GM10847 (cell line): ENCODE results near the gene KRTAP16-1.

Experiments used
- POLR2A ChIP-seq: IDR thresholded peaks from 2 replicates; pipeline ENCODE4 v1.6.1; 2011; ENCODE audit not compliant: insufficient read length; ENCODE audit errors: extremely low read depth

Gene KRTAP16-1

DNA sequence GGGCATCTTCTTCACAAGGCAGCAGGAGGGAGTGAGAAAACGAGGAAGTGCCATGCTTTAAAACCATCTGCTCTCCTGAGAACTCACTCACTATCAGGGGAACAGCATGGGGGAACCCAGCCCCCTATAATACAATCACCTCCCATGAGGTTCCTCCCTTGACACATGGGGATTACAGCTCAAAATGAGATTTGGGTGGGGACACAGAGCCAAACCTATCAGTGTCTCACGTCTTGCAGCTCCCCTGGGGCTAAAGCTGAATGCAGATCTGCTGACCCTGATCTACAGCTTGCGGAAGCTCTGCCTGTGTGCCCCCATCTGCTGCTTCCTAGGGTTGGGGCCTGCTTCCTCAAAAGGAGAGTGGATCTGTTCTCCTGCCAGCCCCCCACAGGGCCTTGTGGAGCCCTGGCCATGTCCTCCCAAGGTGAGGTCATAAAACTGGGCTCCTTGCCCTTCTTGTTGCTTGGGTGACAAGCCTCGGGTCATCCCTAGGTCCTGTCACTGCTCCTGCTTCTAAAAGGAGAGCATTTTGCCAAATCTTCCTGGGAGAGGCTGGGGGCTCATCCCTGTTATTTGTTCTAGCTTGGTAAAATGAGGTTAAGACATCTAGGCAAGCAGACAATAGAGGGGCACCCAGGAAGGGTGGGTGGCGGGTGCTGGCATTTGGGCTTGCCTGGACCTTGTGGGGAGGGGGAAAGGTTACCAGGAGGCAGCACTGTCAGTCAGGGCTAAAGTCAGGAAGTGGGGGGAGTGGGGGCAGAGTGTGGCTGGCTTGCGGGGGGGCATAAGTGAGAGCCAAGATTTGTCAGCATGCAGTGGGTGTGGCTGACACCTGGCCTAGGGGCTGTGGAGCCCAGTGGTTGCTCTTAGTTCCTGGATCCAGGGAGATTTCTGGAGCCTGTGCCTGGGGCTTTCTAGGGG, 25.5 kb upstream of the KRTAP16-1 start:
- TF ChIP-seq POLR2A, result no peak

DNA sequence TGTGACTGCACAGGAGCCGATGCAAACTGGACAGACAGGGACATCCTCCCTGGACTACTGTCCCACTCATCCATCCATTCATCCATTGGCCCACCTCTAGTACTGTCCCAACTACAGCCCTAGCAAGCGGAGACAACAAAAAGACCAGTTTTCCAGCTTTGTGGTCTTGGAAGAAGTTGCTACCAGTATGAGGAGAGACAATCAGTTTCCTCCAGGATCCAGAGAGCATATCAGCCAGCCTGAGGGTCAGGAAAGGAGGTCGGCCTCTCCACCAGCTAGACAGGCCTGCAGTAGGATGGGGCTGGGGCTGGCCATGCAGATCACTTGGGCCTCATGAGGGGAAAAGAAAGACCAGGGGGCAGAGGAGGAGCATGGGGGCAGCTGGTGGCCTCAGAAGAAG, 24.7 kb upstream of the KRTAP16-1 start:
- no peak for TF ChIP-seq POLR2A

DNA sequence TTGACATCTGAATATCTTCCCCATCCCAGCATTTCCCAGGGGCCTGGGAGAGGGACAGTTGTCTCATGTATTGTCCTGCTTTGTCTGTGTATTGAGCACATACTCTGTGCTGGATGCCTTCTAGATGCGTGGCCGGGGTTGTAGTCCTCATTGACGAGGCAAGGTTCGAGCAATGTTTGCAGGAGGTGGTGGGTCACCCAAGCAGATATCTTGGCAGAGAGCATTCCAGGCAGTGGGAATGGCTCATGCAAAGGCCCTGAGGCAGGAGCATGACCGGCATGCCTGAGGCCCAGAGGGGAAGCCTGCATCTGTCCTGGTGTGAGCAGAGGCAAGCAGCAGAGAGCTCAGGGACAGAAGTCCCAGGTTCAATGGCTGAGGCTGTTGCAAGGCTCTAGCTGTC, 24.0 kb upstream of the KRTAP16-1 start:
- no peak for TF ChIP-seq POLR2A

DNA sequence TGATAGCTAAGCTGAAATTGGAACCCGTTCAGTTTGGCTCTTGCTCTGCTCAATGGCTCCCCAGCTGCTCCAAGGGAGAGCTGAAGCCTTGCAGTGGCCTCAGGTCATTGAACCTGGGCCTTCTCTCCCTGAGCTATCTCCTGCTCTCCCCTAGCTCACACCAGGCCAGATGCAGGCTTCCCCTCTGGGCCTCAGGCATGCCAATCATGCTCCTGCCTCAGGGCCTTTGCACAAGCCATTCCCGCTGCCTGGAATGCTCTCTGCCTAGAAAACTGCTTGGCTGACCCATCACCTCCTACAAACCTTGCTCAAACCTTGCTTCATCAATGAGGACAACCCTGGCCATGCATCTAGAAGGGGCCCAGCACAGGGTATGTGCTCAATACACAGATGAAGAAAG, 23.1 kb upstream of the KRTAP16-1 start:
- no peak for TF ChIP-seq POLR2A

DNA sequence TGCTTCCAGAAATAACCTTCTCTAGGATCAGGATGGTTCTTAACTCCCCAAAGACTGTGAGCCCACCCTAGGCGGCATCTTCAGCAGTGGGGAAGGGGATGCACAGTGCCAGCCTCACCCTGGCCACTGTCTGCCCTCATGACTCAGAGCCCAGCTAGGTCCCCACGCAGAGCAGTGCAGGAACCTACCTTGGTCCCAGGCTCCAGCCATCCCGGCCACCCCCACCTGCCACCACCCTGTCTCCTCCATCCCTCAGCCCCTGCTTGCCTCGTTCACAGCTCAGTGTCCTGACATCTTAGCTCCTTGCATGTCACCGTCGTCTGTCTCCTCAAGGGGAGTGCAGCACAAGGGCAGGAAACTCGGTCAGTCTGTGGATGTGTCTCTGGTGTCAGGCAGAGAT, 22.5 kb upstream of the KRTAP16-1 start:
- no peak for TF ChIP-seq POLR2A

DNA sequence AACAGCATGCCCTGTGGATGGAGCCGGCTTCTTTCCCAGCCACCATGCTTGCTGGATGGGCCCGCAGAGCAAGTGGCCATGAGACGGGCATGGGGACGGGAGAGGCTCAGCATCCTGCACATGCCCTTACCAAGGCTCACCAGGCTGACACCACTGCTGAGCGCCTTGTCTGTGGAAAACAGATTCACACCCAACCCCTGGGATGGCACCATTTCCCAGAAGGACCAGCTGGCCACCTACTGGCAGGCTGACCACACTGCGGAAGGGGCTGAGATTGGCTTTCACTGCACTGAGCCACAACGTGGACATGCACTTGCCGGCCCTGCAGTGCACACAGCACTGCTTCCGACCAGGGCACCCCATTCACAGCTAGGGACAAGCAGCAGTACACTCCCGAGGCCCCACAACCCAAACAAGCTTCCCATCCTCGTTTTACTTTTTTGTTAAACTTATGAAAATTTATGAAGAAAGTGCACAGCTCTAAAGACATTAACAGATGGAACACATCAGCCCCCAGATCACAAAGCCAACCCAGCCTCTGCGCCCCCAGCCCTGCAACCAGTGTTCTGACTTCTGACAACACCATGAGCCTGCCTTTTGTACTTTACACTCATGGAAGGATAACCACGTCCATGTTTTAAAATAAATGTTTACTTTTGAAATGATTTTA, 20.3 kb upstream of the KRTAP16-1 start:
- TF ChIP-seq POLR2A, result no peak

DNA sequence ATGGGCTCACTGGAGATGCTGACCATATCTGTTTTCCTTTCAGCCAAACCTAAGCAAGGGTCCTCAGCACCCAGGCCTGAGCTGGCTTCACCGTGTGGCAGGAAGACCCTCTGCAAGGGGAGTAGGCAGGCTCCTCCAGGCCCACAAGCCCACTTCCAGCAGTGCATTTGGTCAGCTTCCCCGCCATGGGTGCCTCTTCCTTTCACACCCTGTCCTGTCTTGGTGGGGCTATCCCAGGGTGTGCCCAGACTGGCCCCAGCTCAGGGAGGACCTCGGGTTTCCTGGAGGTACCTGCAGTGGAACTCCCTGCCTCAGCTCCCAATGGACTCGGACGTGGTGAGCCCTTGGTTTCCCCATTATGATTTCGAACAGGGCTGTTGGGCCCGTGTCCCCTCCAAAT, 19.1 kb upstream of the KRTAP16-1 start:
- TF ChIP-seq POLR2A, result no peak

DNA sequence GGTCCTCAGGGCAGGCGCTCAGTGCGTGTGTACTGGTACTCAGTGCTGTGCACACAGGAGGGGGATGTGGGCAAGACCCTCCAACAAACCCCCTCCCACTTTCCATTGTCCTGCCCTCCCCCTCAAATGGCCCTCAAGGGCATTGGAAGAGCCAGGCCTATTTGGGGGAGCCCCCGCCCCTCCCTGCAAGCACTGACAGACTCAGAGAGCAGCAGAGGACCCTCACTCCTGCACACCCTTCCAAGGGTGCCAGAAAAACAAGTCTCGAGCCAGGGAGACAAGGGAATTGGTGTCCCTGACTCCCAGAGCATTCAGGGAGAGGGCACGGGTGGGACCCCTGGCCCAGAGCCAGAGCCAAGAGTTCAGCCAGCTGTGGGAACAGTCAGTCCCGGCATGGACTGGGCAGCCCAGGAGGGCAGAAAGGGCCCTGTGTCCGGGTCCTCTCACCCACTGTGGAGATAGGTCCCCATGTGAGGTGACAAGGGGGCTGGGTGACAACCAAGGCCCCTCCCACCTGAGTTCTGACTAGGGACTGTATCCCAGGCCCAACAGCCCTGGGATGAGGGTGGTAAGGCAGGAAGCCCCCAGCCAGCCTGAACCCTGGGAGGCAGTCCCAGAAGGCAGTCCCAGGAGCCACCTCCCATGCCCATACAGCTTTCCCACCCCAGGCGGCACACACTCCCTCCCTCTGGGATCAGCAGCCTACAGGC, 18.5 kb upstream of the KRTAP16-1 start:
- TF ChIP-seq POLR2A, result no peak

DNA sequence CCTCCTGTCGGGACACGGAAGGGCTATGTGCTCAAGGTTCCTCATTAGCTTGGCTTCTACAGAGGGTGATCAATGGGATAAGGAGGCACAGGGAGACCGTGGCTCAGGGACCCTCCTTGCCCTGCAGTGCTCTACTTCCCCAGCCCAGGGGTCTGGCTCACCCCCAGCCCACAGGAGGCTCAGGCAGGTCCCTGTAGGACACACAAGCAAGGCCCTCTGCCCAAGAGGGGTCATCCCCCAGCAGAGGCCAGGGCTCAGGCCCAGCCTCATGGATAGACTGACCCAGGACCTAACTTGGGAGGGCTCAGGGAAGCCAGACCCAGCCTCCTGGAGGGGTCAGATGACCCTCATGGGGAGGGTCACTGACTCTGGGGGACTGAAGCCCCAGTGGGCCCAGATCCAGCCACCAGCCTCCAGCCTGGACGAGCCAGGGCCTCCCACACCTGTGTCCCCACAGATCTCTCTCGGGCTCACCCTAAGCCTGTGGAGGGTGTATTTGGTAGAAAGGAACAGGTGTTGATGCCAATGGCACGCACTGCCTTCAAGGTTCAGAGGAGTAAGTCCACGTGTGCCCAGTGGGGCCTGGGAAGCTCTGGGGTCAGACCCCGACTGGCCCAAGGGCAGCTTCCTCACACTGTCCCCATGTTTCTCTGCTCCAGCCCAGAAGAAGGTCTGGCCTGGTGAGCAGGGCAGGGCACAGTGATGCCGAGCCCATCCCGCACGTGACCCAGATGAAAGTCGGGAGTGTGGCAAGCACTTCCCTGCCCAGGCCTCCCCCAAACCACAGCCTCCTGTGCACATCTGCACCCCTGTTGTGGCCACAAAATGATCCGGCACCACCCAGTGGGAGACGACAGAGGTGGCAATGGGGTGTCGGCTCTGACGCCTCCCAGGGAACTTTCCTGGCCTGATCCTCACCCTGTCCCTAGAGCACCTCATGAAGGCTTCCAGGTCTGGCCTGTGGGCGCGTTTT, 17.4 kb upstream of the KRTAP16-1 start:
- TF ChIP-seq POLR2A, result no peak

DNA sequence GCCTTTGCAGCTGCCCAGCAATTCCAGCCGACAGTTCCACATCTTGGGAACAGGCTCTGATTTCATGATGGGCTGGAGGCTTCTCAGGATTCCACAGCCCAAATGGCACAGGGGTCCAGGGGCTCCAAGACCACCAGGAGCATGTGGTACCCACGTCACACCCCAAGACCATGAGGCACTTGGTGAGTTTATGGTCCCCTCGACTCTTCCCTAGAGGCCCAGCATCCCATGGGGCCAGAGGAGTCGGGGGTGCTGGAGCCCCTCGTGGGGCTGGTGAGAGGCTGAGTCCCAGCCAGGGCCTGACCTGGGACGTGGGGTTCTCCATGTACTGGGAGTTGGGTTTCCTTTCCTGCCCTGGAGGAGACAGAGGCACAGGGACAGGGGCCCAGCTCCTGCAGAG, 16.5 kb upstream of the KRTAP16-1 start:
- no peak for TF ChIP-seq POLR2A

DNA sequence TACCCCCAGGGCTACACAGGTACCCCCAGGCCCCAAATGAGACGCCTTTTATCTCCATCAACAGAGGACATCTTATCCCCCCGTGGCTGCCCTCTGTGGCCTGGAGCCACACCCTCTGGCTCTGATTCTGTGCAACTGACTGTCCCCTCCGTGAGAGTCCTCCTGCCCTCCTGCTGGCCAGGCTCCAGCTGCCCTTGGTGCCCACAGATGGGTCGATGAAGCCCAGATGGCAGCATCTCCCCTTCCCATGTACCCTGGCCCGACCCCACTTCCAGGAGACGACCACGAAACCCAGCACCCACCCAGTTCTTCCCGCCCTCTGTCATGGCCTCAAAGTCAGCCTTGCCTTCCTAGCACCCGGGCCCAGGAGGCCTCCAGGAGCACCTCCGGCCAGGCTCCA, 16.0 kb upstream of the KRTAP16-1 start:
- TF ChIP-seq POLR2A, result no peak

DNA sequence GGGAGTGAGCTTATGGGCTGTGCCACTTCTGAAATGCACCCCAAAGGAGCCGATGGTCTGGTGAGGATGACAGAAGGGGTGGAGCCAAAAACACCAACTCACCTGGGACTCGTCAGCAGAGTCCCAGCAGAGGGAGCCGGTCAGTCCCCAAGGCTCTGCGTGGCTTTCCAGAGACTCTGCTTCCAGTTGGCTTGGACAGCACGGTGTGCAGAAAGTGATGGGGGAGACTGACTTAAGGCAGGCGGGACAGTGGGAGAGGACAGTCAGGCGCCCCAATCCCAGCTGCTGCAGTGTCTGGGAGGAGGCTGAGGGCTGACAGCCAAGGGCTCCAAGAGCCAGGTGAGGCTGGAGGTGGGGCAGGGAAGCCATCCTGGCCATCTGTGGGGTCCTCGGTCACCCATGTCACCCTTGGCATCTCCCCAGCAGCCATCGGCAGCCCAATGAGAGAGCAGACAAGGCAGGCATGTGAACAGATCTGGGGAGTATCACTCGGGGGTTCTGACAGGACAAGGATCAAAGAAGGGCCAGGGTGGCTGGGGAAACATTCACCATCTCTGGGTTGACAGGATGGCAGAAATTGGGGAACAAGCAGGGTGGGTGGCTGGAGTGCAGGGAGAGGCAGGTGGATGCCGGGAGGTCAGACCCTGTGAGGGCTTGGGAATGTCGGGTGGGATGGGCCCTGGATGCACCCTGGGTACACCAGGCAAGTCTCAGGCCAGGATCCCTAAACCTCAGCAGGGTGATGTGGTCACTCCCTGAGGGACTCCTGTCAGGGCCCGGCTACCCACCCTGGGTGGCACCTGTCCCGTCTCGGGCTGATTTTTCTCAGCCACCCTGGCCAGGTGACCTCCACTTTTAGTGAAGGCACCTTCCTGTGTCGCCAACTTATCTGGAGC, 15.3 kb upstream of the KRTAP16-1 start:
- no peak for TF ChIP-seq POLR2A
